Ectodermal cell (in vitro differentiated cells): ENCODE data around the gene LCOR.
"Not testable (repeated sequence)": the region's sequence is repeated elsewhere in the genome, so short reads cannot be mapped to it uniquely, and the experiment has no call there.

Experiments
- H3K27ac ChIP-seq: 2 replicates; pipeline ENCODE4 v1.7.0; 2013; ENCODE audit warnings: mild to moderate bottlenecking, low read depth, low read length; ENCODE audit not compliant: insufficient read depth, poor library complexity, severe bottlenecking
- H3K27me3 ChIP-seq: 2 replicates; pipeline ENCODE4 v1.7.0; 2013; ENCODE audit warnings: mild to moderate bottlenecking, low read length; ENCODE audit not compliant: insufficient read depth, control insufficient read depth, poor library complexity, severe bottlenecking
- H3K36me3 ChIP-seq: one replicate; pipeline ENCODE4 v1.7.0; 2013; ENCODE audit warnings: low read length; ENCODE audit not compliant: control insufficient read depth, insufficient read depth
- H3K4me1 ChIP-seq: one replicate; pipeline ENCODE4 v1.7.0; 2013; ENCODE audit warnings: low read length; ENCODE audit not compliant: control insufficient read depth, insufficient read depth
- H3K4me3 ChIP-seq: 2 replicates; pipeline ENCODE4 v1.7.0; 2013; ENCODE audit warnings: low read depth, low read length, control low read depth; ENCODE audit not compliant: insufficient read depth
- H3K9me3 ChIP-seq: 2 replicates; pipeline ENCODE4 v1.7.0; 2013; ENCODE audit warnings: mild to moderate bottlenecking, low read length, moderate library complexity; ENCODE audit not compliant: control insufficient read depth
- WGBS, 2 experiments: methylation state at CpG; one replicate each; pipeline ENCODE4 v1.1.7; 2013; ENCODE audit warnings: missing lambda C conversion rate in 2 of 2; 5-methylcytosine and 5-hydroxymethylcytosine counted together

LCOR gene

GRCh38 chr10:96930469-96930868, 98.4 kb downstream of the LCOR start:
- no peak overlapping the region for H3K4me3 ChIP-seq

DNA sequence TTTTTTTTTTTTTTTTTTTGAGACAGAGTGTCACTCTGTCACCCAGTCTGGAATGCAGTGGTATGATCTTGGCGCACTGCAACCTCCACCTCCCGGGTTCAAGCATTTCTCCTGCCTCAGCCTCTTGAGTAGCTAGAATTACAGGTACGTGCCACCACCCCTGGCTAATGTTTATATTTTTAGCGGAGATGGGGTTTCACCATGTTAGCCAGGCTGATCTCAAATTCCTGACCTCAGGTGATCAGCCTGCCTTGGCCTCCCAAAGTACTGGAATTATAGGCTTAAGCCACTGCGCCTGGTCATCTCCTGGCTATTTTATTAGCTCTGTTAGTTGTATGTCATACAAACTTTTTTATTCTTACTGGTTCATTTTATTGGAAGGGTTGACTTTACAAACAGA, 103.0 kb downstream of the LCOR start:
- Histone ChIP-seq H3K4me1 (no peaks in the 10 kb centered on the region), H3K27ac (no peak overlapping the region), H3K4me3 (no peak overlapping the region), H3K27me3 (no peaks in the 10 kb centered on the region), H3K36me3 (peaks cover 10% of the 10 kb centered on the region), H3K9me3 (no peaks in the 10 kb centered on the region)
- 82 to 92% methylated on average over 5 of the region's 5 CpGs for WGBS, 2 experiments

More at GRCh38 chr10:96930469-96930868, 98.4 kb downstream of the LCOR start:
- H3K27ac ChIP-seq, result no peak overlapping the region
- no peaks in the 10 kb centered on the region for H3K4me1 ChIP-seq
- no peaks in the 10 kb centered on the region for H3K9me3 ChIP-seq
- H3K36me3 ChIP-seq, result peaks cover 6% of the 10 kb centered on the region
- 91 to 99% methylated on average over 3 to 5 of the region's 5 CpGs for WGBS, 2 experiments
- no peaks in the 10 kb centered on the region for H3K27me3 ChIP-seq

DNA sequence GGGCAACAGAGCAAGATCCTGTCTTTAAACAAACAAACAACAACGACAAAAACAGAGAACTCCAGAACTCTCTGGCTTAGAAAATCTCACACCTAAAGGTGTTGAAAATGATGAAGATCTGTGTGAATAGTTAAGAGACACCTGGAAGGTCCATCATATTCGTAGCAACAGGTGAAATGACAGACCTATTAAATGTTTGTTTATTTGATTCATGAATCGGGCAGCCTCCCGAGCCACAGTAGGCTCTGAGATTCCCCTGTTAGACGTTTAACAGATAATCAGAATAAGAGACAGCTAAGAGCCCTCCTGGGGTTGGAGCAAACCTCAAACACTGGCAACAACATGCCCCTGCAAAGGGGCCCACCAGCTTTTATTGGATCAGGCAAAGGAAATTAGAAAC, 103.7 kb downstream of the LCOR start:
- 87 to 92% methylated on average over 5 of the region's 5 CpGs for WGBS, 2 experiments
- H3K27ac ChIP-seq, result no peak overlapping the region
- no peak overlapping the region for H3K4me3 ChIP-seq
- H3K27me3 ChIP-seq, result no peaks in the 10 kb centered on the region
- H3K9me3 ChIP-seq, result no peaks in the 10 kb centered on the region
- H3K36me3 ChIP-seq, result peaks cover 10% of the 10 kb centered on the region
- H3K4me1 ChIP-seq, result no peaks in the 10 kb centered on the region

- H3K27ac ChIP-seq, H3K27me3 ChIP-seq, H3K9me3 ChIP-seq, H3K4me3 ChIP-seq, H3K4me1 ChIP-seq, H3K36me3 ChIP-seq: not testable (repeated sequence)
- 91 to 96% methylated on average over 8 of the region's 8 CpGs for WGBS, 2 experiments
Measured at GRCh38 chr10:96943161-96943560, 111.1 kb downstream of the LCOR start.

DNA sequence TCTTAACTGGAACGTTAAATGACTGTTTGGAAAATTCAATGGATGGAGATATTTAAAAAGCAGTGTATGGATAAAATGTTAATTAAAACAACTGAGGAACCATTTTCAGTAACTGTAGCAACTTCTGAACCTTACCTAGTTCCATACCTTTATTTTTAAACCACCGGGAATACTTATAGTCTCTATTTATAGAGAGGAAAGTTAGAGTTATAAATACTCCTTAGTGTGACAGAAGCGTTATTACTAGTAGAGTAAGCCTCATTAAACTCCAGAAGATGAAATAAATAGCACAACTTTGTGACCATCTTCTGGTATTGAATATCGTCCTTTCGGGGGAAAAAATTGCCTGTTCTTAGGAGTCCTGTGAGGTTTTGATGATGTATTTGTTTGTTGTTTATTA, 114.9 kb downstream of the LCOR start:
- H3K4me1 ChIP-seq, result no peaks in the 10 kb centered on the region
- H3K4me3 ChIP-seq, result no peak overlapping the region
- no peak overlapping the region for H3K27ac ChIP-seq
- 91 to 94% methylated on average over 4 of the region's 5 CpGs for WGBS, 2 experiments
- no peaks in the 10 kb centered on the region for H3K27me3 ChIP-seq
- H3K36me3 ChIP-seq, result no peaks in the 10 kb centered on the region
- no peaks in the 10 kb centered on the region for H3K9me3 ChIP-seq

DNA sequence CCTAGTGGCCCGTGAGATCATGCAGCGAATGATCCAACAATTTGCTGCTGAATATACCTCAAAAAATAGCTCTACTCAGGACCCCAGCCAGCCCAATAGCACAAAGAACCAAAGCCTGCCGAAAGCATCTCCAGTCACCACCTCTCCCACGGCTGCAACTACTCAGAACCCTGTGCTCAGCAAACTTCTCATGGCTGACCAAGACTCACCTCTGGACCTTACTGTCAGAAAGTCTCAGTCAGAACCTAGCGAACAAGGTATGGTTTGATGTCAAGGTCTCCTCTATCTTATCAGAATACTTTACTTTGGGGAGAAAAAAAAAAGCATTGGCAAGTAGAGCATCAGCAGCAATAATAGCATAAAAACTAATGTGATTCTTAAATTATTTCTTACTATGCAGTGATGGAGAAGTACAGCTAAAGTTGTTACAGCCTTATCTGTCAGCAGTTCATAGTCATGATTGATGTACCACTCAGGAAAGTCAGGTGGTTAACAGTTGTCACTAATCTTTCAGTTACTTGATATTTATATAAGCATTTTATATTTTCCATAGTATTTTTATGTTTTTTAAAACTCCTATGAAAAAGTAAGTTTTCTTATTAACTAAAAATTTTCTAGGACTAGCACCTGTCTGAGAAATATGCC, 117.1 kb downstream of the LCOR start:
- Histone ChIP-seq H3K9me3 (no peaks in the 10 kb centered on the region), H3K4me1 (no peaks in the 10 kb centered on the region), H3K4me3 (no peak overlapping the region), H3K27me3 (no peaks in the 10 kb centered on the region), H3K36me3 (no peaks in the 10 kb centered on the region), H3K27ac (no peak overlapping the region)
- WGBS, 2 experiments, result 89 to 93% methylated on average over 5 of the region's 5 CpGs

DNA sequence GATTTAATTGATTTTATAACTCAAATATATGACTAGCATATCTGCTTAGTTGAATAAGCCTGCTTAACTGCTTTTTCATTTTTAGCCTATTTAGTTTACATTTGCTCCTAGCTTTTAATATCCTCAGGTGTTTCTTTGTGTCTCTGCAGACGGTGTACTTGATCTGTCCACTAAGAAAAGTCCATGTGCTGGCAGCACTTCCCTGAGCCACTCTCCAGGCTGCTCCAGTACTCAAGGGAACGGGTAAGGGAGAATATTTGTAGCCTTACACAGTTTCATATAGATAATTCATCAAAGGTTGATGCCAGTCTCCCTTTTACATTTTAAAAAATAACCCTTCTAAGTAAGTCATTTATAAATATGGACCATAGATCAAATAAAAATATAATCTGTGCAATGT, 119.9 kb downstream of the LCOR start:
- H3K27ac ChIP-seq, result no peak overlapping the region
- no peaks in the 10 kb centered on the region for H3K36me3 ChIP-seq
- 92 to 93% methylated on average over 2 of the region's 2 CpGs for WGBS, 2 experiments
- H3K9me3 ChIP-seq, result no peaks in the 10 kb centered on the region
- H3K4me1 ChIP-seq, result no peaks in the 10 kb centered on the region
- no peak overlapping the region for H3K4me3 ChIP-seq
- H3K27me3 ChIP-seq, result no peaks in the 10 kb centered on the region

- no peak overlapping the region for H3K4me3 ChIP-seq
- no peaks in the 10 kb centered on the region for H3K36me3 ChIP-seq
- H3K9me3 ChIP-seq, result no peaks in the 10 kb centered on the region
- no peak overlapping the region for H3K27ac ChIP-seq
- H3K27me3 ChIP-seq, result no peaks in the 10 kb centered on the region
- H3K4me1 ChIP-seq, result no peaks in the 10 kb centered on the region
- 94 to 95% methylated on average over 4 of the region's 4 CpGs for WGBS, 2 experiments
Measured at GRCh38 chr10:96955794-96956193, 123.7 kb downstream of the LCOR start.

DNA sequence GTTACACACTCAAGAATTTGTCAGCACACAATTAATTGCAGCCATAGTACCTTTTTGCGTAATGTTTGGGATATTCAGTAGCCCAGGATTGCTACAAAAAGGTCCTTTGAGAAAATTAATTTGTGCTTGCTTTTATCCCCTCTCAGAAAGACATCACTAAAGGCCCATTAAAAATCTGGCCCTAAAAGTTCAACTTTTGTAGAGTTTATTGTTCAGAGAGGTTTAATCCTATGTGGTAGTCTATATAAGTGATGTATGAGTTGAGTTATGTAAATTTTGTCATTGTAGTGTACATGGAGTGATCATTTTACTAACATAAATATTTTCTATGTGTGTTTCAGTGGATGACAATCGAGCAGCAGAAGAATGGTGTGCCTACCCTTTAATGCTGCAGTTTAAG, 126.0 kb downstream of the LCOR start:
- Histone ChIP-seq H3K27me3 (no peaks in the 10 kb centered on the region), H3K4me3 (no peak overlapping the region), H3K9me3 (no peaks in the 10 kb centered on the region), H3K27ac (no peak overlapping the region), H3K36me3 (no peaks in the 10 kb centered on the region), H3K4me1 (no peaks in the 10 kb centered on the region)
- 95 to 98% methylated on average over 2 of the region's 2 CpGs for WGBS, 2 experiments

- Histone ChIP-seq H3K27me3 (no peaks in the 10 kb centered on the region), H3K36me3 (no peaks in the 10 kb centered on the region), H3K27ac (no peak overlapping the region), H3K4me3 (no peak overlapping the region), H3K4me1 (no peaks in the 10 kb centered on the region), H3K9me3 (no peaks in the 10 kb centered on the region)
- whole genome bisulfite sequencing, 2 experiments, result 100% methylated on average over 1 of the region's 1 CpG; no CpG with 5 or more reads in 1 of the 2 experiments
Measured at GRCh38 chr10:96959733-96960132, 127.6 kb downstream of the LCOR start.

- Histone ChIP-seq H3K4me1 (no peaks in the 10 kb centered on the region), H3K36me3 (no peaks in the 10 kb centered on the region), H3K9me3 (no peaks in the 10 kb centered on the region), H3K4me3 (no peak overlapping the region), H3K27ac (no peak overlapping the region), H3K27me3 (no peaks in the 10 kb centered on the region)
- WGBS, 2 experiments, result 92 to 94% methylated on average over 2 of the region's 2 CpGs
Measured at GRCh38 chr10:96960872-96961271, 128.8 kb downstream of the LCOR start.
